GM19239 (cell line): ENCODE results near the gene GPX2.
"Not testable (repeated sequence)": the region's sequence is repeated elsewhere in the genome, so short reads cannot be mapped to it uniquely, and the experiment has no call there.

Experiments
- DNase-seq: peaks from one replicate; pipeline ENCODE4 v3.0.0; 2011; ENCODE audit warnings: low spot score; ENCODE audit not compliant: insufficient read length
- FAIRE-seq: peaks from 2 replicates; lab custom pipeline; 2011; peaks lifted over from hg19 to GRCh38; lab: Jason Lieb, UNC

GPX2 gene

GRCh38 chr14:64918216-64918615 is 24.3 kb downstream of the GPX2 start:
- FAIRE-seq (no peak), DNase-seq (no peak)

- DNase-seq (no peak), FAIRE-seq (no peak)
These were observed 26.7 kb downstream of the GPX2 start for GRCh38 chr14:64915797-64916196.

- no peak for DNase-seq
- no peak for FAIRE-seq
These were observed 27.5 kb downstream of the GPX2 start for GRCh38 chr14:64915029-64915424.

- FAIRE-seq: peak; percentile 93
- DNase-seq: peak; percentile 71
These were observed 28.1 kb downstream of the GPX2 start, which contains the start of gene CHURC1 for GRCh38 chr14:64914237-64915028. TSS of gene CHURC1 (plus strand) at chr14:64914455. CDS start at chr14:64914496, 41 bp downstream.

GRCh38 chr14:64913477-64913876 is 29.1 kb downstream of the GPX2 start:
- not testable (repeated sequence) for DNase-seq, FAIRE-seq

GRCh38 chr14:64912261-64912660 is 30.3 kb downstream of the GPX2 start:
- no peak for FAIRE-seq
- DNase-seq: no peak

GRCh38 chr14:64910847-64911495 is 31.6 kb downstream of the GPX2 start:
- FAIRE-seq (no peak), DNase-seq (no peak)

GRCh38 chr14:64906022-64906421 is 36.5 kb downstream of the GPX2 start:
- DNase-seq (no peak), FAIRE-seq (no peak)

- no peak for FAIRE-seq
These were observed 42.6 kb downstream of the GPX2 start for GRCh38 chr14:64899958-64900357.

GRCh38 chr14:64891839-64892375 is 50.6 kb downstream of the GPX2 start:
- FAIRE-seq (peak; percentile 49), DNase-seq (no peak)

More at GRCh38 chr14:64899958-64900357, 42.6 kb downstream of the GPX2 start:
- DNase-seq: no peak

- no peak for DNase-seq
- no peak for FAIRE-seq
These were observed 51.2 kb downstream of the GPX2 start for GRCh38 chr14:64891173-64891838.

GRCh38 chr14:64889352-64889751 is 53.2 kb downstream of the GPX2 start:
- DNase-seq (no peak), FAIRE-seq (no peak)
